Endothelial cell of umbilical vein (primary cell): ENCODE results near the gene HK1.

Source experiments
- EZH2 ChIP-seq: IDR thresholded peaks from 2 replicates; pipeline ENCODE4 v1.6.1; 2012; ENCODE audit warnings: borderline replicate concordance, low read depth, mild to moderate bottlenecking, moderate library complexity, low read length, inconsistent platforms; ENCODE audit not compliant: severe bottlenecking
- JUN ChIP-seq: IDR thresholded peaks from 2 replicates; pipeline ENCODE4 v1.6.1; 2011; ENCODE audit warnings: borderline replicate concordance, low read depth; ENCODE audit not compliant: insufficient read length, insufficient read depth
- POLR2A ChIP-seq: IDR thresholded peaks from 2 replicates; pipeline ENCODE4 v1.6.1; 2012; ENCODE audit warnings: low read depth, mild to moderate bottlenecking, control low read depth, low read length
- POLR2AphosphoS5 ChIP-seq: IDR thresholded peaks from 2 replicates; pipeline ENCODE4 v1.6.1; 2012; ENCODE audit warnings: low read depth, mild to moderate bottlenecking, control low read depth, low read length, moderate library complexity; ENCODE audit not compliant: insufficient read depth
- TF ChIP-seq, protein P1 (sequence below), 2 donors: IDR thresholded peaks; 1 replicate in 1 of 2; 2 replicates in 1 of 2; pipeline ENCODE4 v1.5.1; 2011; ENCODE audit warnings: low read length in 2 of 2, mild to moderate bottlenecking in 2 of 2, moderate library complexity in 2 of 2, control low read depth in 1 of 2, inconsistent platforms in 1 of 2, low read depth in 1 of 2; ENCODE audit not compliant: insufficient read depth in 1 of 2; ENCODE audit errors: extremely low read depth in 1 of 2
- TF ChIP-seq, protein P2 (sequence below): IDR thresholded peaks from 2 replicates; pipeline ENCODE4 v1.6.1; 2011; ENCODE audit not compliant: insufficient read depth, insufficient read length

DNA sequence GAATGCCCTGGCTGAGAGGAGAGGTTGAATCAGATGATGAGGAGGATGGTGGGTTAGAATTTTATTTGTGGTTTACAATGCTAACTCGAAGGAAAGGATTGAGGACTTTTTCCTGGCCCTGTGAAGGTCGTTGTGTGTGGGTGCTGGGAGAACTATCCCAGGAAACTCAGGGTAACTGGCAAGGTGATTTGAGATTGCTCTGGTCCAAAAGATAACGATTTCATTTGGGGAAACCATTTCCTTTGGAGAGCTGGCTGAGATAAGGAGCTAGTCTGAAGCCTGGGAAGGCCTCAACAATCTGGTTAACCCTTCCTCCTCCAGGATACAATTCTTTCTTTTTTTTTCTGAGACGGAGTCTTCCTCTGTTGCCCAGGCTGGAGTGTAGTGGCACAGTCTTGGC, 33.0 kb downstream of the HK1 start:
- TF ChIP-seq, protein P1, sequence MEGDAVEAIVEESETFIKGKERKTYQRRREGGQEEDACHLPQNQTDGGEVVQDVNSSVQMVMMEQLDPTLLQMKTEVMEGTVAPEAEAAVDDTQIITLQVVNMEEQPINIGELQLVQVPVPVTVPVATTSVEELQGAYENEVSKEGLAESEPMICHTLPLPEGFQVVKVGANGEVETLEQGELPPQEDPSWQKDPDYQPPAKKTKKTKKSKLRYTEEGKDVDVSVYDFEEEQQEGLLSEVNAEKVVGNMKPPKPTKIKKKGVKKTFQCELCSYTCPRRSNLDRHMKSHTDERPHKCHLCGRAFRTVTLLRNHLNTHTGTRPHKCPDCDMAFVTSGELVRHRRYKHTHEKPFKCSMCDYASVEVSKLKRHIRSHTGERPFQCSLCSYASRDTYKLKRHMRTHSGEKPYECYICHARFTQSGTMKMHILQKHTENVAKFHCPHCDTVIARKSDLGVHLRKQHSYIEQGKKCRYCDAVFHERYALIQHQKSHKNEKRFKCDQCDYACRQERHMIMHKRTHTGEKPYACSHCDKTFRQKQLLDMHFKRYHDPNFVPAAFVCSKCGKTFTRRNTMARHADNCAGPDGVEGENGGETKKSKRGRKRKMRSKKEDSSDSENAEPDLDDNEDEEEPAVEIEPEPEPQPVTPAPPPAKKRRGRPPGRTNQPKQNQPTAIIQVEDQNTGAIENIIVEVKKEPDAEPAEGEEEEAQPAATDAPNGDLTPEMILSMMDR (IDR thresholded peaks at IDR 0.05; ENCODE audit: extremely low read depth in 1 of 2, insufficient read depth in 1 of 2, low read depth in 1 of 2, low read length in 2 of 2), result no peak
- TF ChIP-seq POLR2A (no peak), POLR2AphosphoS5 (no peak), EZH2 (no peak), JUN (no peak)
- TF ChIP-seq, protein P2, sequence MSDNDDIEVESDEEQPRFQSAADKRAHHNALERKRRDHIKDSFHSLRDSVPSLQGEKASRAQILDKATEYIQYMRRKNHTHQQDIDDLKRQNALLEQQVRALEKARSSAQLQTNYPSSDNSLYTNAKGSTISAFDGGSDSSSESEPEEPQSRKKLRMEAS, result no peak
